Neural cell (in vitro differentiated cells): ENCODE data around the gene PCED1B. TPM values are rescaled to one million over a fixed set of nuclear protein-coding genes. Genes with fewer than 3 reads are reported as not detected.

Experiments
- H2AFZ ChIP-seq: fragments of 200-600, 300-800 bp; sonication (generic), shearing (Covaris generic); 2 replicates; pipeline ENCODE4 v1.6.0; 2014; ENCODE audit warnings: low read depth, mild to moderate bottlenecking, antibody characterized with exemption, low read length, moderate library complexity
- H3F3A ChIP-seq: fragments of 200-600 bp; shearing (Covaris generic); 2 replicates; pipeline ENCODE4 v1.6.1; 2016; ENCODE audit warnings: mild to moderate bottlenecking, moderate library complexity, mixed read lengths, antibody characterized with exemption, low read length; ENCODE audit not compliant: insufficient read depth, poor library complexity, severe bottlenecking
- H3K27ac ChIP-seq: fragments of 200-600, 300-800 bp; sonication (generic), shearing (Covaris generic); 2 replicates; pipeline ENCODE4 v1.5.1; 2014; ENCODE audit warnings: mild to moderate bottlenecking, low read length, moderate library complexity
- H3K27me3 ChIP-seq: fragments of 300-800, 200-600 bp; sonication (generic), shearing (Covaris generic); 2 replicates; pipeline ENCODE4 v1.6.0; 2014; ENCODE audit warnings: mild to moderate bottlenecking, low read depth, low read length, moderate library complexity; ENCODE audit not compliant: insufficient read depth
- H3K36me3 ChIP-seq: fragments of 300-800, 200-600 bp; sonication (generic), shearing (Covaris generic); 2 replicates; pipeline ENCODE4 v1.5.1; 2014; ENCODE audit warnings: mild to moderate bottlenecking, antibody characterized with exemption, low read length, moderate library complexity; ENCODE audit not compliant: insufficient read depth
- H3K4me2 ChIP-seq: fragments of 300-800, 200-600 bp; sonication (generic), shearing (Covaris generic); 2 replicates; pipeline ENCODE4 v1.6.0; 2014; ENCODE audit warnings: mild to moderate bottlenecking, low read length
- H3K4me3 ChIP-seq: fragments of 300-800, 200-600 bp; sonication (generic), shearing (Covaris generic); 2 replicates; pipeline ENCODE4 v1.5.1; 2014; ENCODE audit warnings: mild to moderate bottlenecking, low read length, moderate library complexity
- H3K79me2 ChIP-seq: fragments of 200-600 bp; shearing (Covaris generic); replicated peaks from 2 replicates; pipeline ENCODE4 v1.6.0; 2014; ENCODE audit warnings: mild to moderate bottlenecking, low read length, moderate library complexity; ENCODE audit not compliant: insufficient read depth
- H3K9ac ChIP-seq: fragments of 300-800, 200-600 bp; sonication (generic), shearing (Covaris generic); 2 replicates; pipeline ENCODE4 v1.6.1; 2016; ENCODE audit warnings: mild to moderate bottlenecking, low read length, mixed read lengths
- H3K9me2 ChIP-seq: fragments of 200-600 bp; shearing (Covaris generic); 2 replicates; pipeline ENCODE4 v1.6.1; 2016; ENCODE audit warnings: mild to moderate bottlenecking, low read length, mixed read lengths; ENCODE audit not compliant: insufficient read depth
- H3K9me3 ChIP-seq: fragments of 200-600, 300-800 bp; sonication (generic), shearing (Covaris generic); 2 replicates; pipeline ENCODE4 v1.6.1; 2016; ENCODE audit warnings: mild to moderate bottlenecking, mixed run types, low read length, moderate library complexity, mixed read lengths
- H4K20me1 ChIP-seq: fragments of 200-600 bp; shearing (Covaris generic); 2 replicates; pipeline ENCODE4 v1.6.1; 2016; ENCODE audit warnings: mild to moderate bottlenecking, mixed run types; ENCODE audit not compliant: insufficient read depth
- CTCF ChIP-seq: fragments of 450-650 bp; IDR thresholded peaks from 2 replicates; pipeline ENCODE4 v1.5.1; 2014; ENCODE audit warnings: antibody characterized with exemption, mild to moderate bottlenecking, moderate library complexity; ENCODE audit not compliant: poor library complexity, severe bottlenecking
- EP300 ChIP-seq: fragments of 450-650 bp; conservative IDR thresholded peaks from 2 replicates; pipeline ENCODE4 v1.6.1; 2014; ENCODE audit warnings: antibody characterized with exemption, mild to moderate bottlenecking, moderate library complexity; ENCODE audit not compliant: poor library complexity, severe bottlenecking
- EZH2 ChIP-seq: fragments of 200-600, 300-800 bp; shearing (Covaris generic), sonication (generic); IDR thresholded peaks from 2 replicates; pipeline ENCODE4 v1.6.1; 2014; ENCODE audit warnings: antibody characterized with exemption, low read length, borderline replicate concordance, mild to moderate bottlenecking; ENCODE audit not compliant: insufficient read depth, poor library complexity, severe bottlenecking
- MXI1 ChIP-seq: fragments of 450-650 bp; conservative IDR thresholded peaks from 2 replicates; pipeline ENCODE4 v1.6.1; 2014; ENCODE audit warnings: antibody characterized with exemption, mild to moderate bottlenecking; ENCODE audit not compliant: poor library complexity, severe bottlenecking
- POLR2AphosphoS5 ChIP-seq: IDR thresholded peaks from 2 replicates; pipeline ENCODE4 v1.6.1; 2012
- RAD21 ChIP-seq: fragments of 450-650 bp; conservative IDR thresholded peaks from 2 replicates; pipeline ENCODE4 v1.6.1; 2014; ENCODE audit warnings: antibody characterized with exemption, mild to moderate bottlenecking, moderate library complexity
- REST ChIP-seq: IDR thresholded peaks from 2 replicates; pipeline ENCODE4 v1.6.1; 2012; ENCODE audit warnings: borderline replicate concordance
- SMC3 ChIP-seq: fragments of 450-650 bp; conservative IDR thresholded peaks from 2 replicates; pipeline ENCODE4 v1.6.1; 2014; ENCODE audit warnings: antibody characterized with exemption, mild to moderate bottlenecking, moderate library complexity; ENCODE audit not compliant: poor library complexity
- TAF1 ChIP-seq: IDR thresholded peaks from 2 replicates; pipeline ENCODE4 v1.6.1; 2012; ENCODE audit warnings: low read depth
- polyA plus RNA-seq: library from polyadenylated mRNA; depleted of rRNA; stranded (reverse); fragments of >200 nt; gene quantifications from 2 replicates; pipeline ENCODE4 v1.2.3, GENCODE V29; 2014

PCED1B gene
- polyA plus RNA-seq, 1 donor from 2014 or later = not detected

DNA sequence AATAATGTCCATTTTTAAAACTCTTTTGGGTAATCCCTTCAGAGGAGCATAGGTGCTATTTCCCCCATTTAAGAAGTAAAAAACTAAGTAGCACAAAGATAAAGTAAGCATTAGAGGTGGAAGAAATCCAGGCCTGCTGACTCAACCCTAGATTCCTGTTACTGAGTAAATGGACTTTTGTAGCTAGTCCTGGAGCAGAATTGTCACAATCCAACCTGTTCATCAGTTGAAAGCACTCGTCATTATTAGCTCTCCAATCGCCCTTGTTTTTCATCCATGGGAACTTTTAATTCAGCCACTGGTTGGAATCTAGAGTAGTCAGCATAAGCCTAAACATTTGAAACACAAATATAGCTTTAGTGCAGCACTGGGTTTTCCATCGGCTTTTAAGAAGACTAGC, 139.8 kb downstream of the PCED1B start:
- Histone ChIP-seq H2AFZ (no peak overlapping the region), H3K9me2 (no peaks in the 10 kb centered on the region), H3K36me3 (no peaks in the 10 kb centered on the region), H3F3A (no peaks in the 10 kb centered on the region), H3K4me3 (no peak overlapping the region), H3K9ac (no peak overlapping the region), H3K79me2 (no peaks in the 10 kb centered on the region), H3K9me3 (no peaks in the 10 kb centered on the region), H3K4me2 (no peak overlapping the region), H4K20me1 (no peaks in the 10 kb centered on the region), H3K27ac (no peak overlapping the region), H3K27me3 (no peaks in the 10 kb centered on the region)
- TF ChIP-seq TAF1 = no peak
- no peak for TF ChIP-seq EP300

DNA sequence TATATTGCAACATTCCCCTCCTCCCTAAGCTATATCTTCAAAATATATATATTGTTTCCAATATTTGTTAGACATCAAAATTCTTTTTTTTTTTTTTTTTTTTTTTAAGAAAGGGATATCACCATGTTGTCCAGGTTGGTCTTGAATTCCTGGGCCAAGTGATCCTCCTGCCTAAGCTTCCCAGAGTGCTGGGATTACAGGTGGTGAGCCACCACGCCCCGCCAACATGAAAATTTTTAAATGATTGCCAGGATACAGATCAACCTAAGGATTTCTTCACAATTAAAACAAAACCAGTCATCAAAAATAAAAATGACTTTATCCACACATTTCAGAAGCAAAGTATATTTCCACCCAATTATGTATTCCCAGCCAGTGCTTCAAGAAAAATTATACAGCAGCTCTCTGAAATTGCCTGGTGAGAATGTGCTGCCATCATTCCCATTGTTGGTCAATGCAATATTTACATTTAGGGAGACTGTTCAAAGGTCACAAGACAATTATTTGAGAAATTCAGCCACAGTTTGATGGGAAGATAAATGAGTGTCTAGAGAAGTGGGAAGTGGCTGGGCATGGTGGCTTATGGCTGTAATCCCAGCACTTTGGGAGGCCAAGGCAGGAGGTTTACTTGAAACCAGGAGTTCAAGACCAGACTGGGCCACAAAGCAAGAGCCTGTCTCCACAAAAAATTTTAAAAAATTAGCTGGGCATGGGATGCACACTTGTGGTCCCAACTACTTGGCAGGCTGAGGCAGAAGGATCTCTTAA, 142.0 kb downstream of the PCED1B start:
- Histone ChIP-seq H3K9me2 (no peaks in the 10 kb centered on the region), H3K27ac (no peak overlapping the region), H3K79me2 (no peaks in the 10 kb centered on the region), H4K20me1 (no peaks in the 10 kb centered on the region), H3K27me3 (no peaks in the 10 kb centered on the region), H3K36me3 (no peaks in the 10 kb centered on the region), H3K9me3 (no peaks in the 10 kb centered on the region), H3K4me2 (no peak overlapping the region), H2AFZ (no peak overlapping the region), H3K4me3 (no peak overlapping the region), H3K9ac (no peak overlapping the region), H3F3A (no peaks in the 10 kb centered on the region)
- TF ChIP-seq MXI1 = no peak
- TF ChIP-seq EP300 = no peak
- TF ChIP-seq REST = no peak
- no peak for TF ChIP-seq EZH2
- no peak for TF ChIP-seq CTCF
- TF ChIP-seq SMC3 = no peak
- TF ChIP-seq RAD21 = no peak
- TF ChIP-seq TAF1 = no peak
- TF ChIP-seq POLR2AphosphoS5 = no peak
